Kidney capillary endothelial cell (primary cell): ENCODE results near the gene TRIB2.

ENCODE experiments used
- DNase-seq: peaks from one replicate; pipeline ENCODE4 v3.0.0-alpha.2; 2018; ENCODE audit warnings: low spot score

Gene TRIB2

DNA sequence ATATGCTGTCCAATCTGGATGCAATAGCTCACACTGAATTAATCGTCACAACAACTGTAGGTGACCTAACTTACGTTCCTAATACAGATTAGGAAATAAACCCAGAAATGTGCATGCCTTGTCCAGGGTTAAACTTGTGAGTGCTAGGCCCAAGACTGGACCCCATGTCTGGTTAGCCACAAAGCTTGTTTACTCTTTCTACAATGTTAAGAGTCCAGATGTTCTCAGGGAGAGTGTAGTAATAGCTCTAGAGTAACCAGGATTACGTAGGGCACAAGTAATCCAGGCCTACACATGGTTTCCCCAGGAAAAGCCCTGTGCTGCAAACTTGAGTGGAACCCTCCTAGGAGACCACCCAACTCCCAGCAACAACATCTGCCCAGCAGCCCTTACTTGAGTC lies 26.2 kb downstream of the TRIB2 start:
- DNase-seq = no peak

GRCh38 chr2:12750166-12750905 lies 33.6 kb downstream of the TRIB2 start:
- no peak for DNase-seq

DNA sequence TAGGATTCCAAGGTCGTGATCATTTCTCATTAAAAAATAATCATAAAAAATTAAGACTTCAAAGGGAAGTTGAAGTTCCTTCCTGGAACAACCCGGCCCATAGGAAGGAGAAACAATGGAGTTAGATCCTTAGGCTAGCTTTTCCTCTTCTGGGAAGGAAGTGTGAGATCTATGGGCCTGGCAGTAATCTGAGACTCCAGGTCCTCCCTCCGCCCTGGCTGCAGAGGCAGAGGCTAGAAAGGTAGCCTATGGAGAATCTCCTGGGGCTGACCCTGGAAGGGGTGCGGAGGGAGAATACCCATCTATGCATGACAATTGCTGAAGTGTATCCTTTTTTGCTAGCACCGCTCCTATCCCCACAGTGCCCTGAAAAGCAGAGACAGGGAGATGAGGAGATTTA lies 37.9 kb downstream of the TRIB2 start:
- peak; percentile 6 for DNase-seq

GRCh38 chr2:12755384-12755783 lies 38.6 kb downstream of the TRIB2 start:
- no peak for DNase-seq

DNA sequence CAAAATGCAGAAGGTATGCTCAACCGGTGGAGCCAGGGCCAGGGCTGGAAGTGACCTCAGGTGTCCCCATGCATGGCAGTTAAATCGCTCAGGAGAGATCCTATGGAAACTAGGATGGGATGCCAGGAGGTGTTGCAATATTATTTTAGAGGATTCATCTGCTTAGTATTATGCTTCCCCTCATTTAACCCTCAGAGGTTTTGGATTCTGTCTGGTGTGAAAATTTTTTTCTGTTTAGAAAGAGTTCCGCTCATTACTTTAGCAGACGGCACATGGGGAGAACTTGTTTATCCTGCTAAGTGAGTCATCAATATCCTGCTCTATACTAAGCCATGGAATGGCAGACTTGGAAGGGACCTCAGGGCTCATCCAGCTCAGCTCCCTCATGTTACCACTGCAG lies 42.5 kb downstream of the TRIB2 start:
- DNase-seq = no peak

GRCh38 chr2:12761104-12761503 lies 44.4 kb downstream of the TRIB2 start:
- DNase-seq = no peak

DNA sequence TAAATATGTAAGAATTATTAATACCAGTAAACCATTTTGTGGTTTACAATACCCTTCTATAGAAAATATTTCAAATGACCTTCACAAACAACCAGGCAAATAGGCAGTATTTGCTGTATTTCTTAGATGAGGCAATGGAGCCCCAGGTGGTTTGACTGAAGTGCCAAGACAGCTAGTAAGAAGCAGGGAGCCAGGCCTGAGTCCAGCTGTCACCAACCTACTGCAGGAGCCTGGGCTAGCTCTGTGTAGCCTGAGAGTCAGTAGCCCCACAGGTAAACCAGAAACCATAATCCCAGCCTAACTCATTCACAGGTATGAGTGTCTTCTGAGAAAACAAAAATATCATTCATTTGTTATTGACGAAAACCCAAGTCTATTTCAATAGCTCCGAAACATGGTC lies 45.6 kb downstream of the TRIB2 start:
- no peak for DNase-seq

- DNase-seq = no peak
These were observed 46.2 kb downstream of the TRIB2 start for GRCh38 chr2:12762976-12763375.

- no peak for DNase-seq
These were observed 46.8 kb downstream of the TRIB2 start for GRCh38 chr2:12763486-12763885.

DNA sequence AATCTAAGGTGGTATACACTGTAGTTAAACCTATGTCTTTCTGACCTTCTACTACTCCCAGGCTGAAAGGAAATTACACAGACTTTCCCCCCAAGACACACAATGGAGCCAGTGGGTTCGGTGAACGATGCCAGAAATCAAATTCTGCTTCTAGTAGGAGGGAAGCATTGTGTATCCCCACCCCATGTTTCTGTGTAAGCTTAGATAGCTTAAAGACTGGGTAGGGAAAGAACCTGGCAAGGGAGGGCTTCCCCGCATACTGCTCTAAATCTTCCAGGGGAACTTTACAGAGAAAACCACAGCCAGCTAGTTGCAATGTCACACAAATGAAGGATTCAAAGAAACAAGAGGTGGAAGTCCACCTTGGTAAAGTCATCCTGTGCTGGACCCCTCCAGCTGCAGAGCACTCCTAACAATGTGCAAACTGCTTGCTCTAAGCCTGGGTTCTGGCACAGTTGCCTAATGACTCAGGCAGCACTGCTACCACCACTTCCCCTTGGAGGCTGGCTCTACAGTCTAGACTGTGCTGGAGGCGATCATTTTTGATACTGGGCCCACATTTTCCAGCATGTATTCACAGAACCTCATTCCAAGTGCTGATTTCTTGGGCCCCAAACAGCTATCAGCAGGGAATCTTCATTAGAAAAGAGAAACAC lies 47.5 kb downstream of the TRIB2 start:
- DNase-seq = peak; percentile 52

DNA sequence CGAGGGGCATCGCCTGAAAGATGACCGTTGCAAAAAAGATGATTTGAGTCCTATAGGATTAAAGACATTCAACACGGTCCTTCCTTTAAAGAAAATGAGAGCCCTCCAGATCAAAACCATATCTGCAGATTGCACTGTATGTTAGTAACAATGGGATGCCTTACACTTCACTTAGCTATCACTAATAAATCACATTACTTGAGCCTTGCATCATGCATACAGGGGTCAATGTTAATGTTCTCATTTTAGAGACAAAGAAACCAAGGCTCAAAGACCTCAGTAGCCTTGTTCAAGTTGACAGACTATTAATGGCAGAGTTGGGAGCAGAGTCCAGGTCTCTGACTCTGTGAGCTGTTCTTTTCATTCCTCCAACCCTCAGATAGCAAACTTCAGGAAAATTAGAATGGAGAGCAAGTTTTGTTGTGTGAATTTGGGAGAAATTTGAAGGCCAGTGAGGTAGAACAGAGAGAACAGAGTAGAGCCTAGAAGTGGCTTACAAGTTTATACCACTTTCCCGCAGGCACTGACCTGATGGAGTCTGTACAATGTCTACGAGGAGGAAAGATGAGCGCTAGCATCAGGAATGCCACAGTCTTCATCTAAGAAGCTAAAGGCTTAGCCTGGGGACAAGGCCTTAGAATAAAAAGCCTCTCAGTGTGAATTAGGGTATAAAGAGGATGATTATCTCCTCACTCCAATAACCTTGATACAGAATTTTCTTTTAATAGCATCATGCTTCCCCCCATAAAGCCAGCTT lies 48.3 kb downstream of the TRIB2 start:
- DNase-seq = no peak

GRCh38 chr2:12766421-12766879 lies 49.7 kb downstream of the TRIB2 start:
- DNase-seq = peak; percentile 78

GRCh38 chr2:12767541-12767940 lies 50.8 kb downstream of the TRIB2 start:
- DNase-seq = no peak

DNA sequence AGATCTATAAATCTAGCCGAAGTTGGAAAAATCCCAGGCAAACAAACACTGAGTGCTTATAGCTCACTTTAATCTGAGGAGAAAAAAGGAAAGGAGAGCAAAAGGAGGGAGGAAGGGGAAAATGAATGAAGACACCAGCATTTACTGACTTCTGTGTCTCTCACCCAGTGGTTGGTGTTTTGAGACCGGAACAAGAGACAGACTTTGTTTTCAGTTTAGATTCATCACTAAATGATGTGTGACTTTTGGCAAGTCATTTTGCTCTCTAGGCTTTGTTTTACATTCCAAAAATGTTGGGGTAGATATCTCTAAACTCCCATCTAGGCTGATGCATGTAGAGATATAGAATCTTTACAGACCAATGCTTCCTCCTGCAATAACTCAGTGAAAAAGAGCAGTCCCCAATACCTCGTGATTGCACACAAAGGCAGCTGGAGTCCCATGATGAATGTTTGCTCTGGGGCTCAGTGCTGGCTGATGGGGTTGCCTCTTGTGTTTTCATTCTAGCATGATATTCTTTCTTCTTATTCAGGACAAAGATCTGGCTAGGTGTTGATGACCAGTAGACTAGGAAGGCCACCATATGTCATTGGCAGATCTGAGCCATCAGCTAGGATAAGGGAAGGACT lies 51.4 kb downstream of the TRIB2 start:
- no peak for DNase-seq

- DNase-seq = no peak
These were observed 52.9 kb downstream of the TRIB2 start for GRCh38 chr2:12769492-12770105.

DNA sequence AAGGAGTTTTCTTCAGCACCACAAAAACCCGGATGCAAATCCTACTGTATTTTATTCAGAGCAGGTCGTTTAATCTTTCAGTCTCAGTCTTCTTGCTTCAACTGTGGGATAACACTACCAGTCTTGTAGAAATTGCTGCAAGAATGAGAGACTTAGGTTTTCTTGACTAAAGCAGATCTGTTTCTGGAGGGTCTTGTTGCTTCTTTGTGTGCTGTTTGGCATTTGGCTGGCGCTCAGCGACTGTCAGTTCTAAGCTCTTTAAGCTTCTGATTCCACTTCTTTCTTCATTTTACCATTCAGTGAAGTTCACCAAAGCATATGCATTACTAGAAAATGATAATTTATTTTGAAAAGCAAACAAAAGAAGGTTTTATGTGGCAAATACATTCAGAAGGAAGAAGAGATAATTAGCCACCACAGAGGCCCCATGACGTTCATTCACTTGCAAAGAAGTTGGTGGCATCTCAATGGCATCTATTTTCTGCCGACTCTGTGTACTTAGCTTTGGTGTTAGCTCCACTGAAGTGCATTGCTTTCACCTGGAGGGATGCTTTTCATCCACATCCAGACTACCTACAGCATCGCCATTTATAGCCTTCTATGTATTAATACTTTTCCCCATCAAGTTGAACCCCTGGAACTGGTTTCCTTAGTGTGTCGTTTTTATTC lies 53.7 kb downstream of the TRIB2 start:
- DNase-seq = no peak

DNA sequence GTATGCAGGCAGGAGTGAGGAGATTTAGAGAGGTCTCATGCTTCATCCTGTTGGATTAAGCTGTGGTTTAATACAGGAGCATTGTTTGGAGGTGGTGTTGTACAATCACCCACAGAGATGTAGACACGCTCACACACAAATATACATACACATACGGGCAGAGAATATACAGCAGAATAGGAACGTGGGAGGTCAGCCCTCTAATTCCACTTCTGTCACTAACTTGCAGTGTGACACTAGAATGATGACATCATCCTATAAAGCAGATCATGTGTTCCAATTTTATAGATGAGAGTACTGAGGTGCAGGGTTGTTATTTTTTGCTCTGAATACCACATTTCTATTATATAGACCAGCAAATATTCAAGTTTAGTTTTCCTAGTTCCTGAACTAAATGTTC lies 54.4 kb downstream of the TRIB2 start:
- DNase-seq = no peak

- no peak for DNase-seq
These were observed 57.1 kb downstream of the TRIB2 start for GRCh38 chr2:12773586-12774394.

GRCh38 chr2:12774395-12774727 lies 57.6 kb downstream of the TRIB2 start:
- no peak for DNase-seq

DNA sequence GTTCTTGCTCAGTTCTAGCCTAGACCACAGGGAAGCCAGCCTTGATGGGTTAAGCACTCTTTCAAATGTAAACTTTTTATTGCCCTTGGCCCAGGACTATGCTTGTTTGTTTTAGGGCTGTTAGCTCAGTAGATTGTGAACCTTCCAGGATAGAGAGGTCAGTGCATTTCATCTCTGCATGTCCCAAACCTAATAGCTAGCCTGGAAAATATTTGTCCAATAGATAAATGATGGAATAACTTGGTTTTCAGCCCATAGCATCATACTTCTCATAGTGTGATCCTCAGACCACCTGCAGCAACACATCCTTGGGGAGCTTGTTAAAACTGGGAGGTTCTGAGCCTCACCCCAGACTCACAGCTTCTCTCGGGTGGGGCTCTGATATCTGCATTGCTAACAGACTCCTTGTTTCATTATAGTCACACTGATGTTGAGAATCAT lies 59.8 kb downstream of the TRIB2 start:
- DNase-seq = no peak

DNA sequence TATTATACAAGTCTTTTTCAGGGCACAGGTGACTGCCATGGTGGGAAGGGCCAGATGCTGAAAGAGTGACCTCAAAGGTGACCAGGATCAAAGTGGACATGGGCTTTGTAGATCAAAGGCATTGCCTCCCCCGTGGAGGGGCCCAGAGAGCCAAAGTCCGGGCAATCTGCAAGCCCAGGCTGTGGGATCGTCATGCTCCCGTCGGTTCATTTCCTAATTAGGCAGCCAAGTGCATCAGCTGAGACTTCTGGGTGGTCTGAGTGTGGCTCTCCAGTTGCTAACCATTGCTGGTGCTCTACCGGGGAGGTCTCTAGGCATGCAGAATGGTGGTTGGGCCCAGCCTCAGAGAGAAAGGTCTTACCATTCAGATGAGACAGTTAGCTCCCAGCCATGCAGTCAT lies 61.6 kb downstream of the TRIB2 start:
- no peak for DNase-seq
